ENCODE data around the gene IL1RL2. TPM values are rescaled to one million over a fixed set of nuclear protein-coding genes. Genes with fewer than 3 reads are reported as not detected.

IL1RL2 gene
- total and polyA plus RNA-seq, 2 of the 4 experiments (the other 2 are of a cell fraction), result 0.09 to 0.36 TPM

DNA sequence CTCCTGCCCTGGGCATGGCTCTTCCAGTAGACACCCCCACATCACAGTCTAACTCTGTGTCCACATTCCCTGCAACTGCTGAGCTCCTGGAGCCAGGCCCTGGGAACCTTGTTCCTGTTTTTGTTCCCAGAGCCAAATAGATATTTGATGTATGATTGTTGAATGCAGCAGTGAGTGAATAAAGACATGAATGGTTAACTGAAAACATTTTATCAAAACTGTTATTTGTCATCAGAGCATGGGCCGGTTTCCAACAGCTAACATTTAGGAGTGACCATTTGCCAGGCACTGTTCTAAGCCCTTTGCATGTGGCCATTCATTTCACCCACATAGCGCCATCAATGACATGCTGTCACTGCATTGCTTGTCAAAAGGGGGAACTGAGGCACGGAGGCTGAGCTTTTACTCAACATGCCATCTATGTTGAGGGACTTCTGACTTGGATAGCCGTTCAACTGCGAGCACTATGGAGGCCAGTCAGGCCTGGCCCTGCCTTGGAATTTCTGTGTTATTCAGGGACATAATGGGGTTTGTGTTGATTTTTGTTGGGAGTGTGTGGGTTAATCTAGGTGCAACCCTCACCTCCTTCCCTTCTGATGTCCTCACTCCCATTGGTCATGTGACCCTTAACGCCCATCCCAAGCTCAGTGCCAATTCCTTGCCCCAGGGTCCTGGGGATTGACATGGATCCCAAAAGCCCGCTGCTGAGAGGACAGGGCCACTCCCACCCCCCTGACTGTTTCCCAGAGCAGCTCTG lies 31.7 kb upstream of the IL1RL2 start:
- peak overlapping the region; percentile 21 to 44; a peak in 3 of 4 replicates for H4K8ac ChIP-seq (ENCODE audit: low read depth in 2 of 2, low read length in 2 of 2)
- peak overlapping the region; percentile 28 for H2BK5ac ChIP-seq (ENCODE audit: low read depth, low read length, poor library complexity, severe bottlenecking)
- H4K20me1 ChIP-seq (ENCODE audit: insufficient read depth, low read length), result no peaks in the 10 kb centered on the region
- POLR2A ChIA-PET (ENCODE audit: unreplicated experiment), result no interaction called here
- H2AFZ ChIP-seq (replicated peaks; ENCODE audit: low read length, poor library complexity), result no peak overlapping the region
- peaks cover 16% of the 10 kb centered on the region for H3K4me1 ChIP-seq (ENCODE audit: control insufficient read depth, insufficient read depth, low read length)
- H3K18ac ChIP-seq (ENCODE audit: low read depth, low read length), result peak overlapping the region; percentile 58; the same call in 1 of the 2 replicates
- intact Hi-C loops (cut with micrococcal nuclease), result no loop called here
- H3K9me3 ChIP-seq (ENCODE audit: control insufficient read depth, insufficient read depth, low read length), result no peaks in the 10 kb centered on the region
- peak overlapping the region; percentile 95 for H2AK5ac ChIP-seq (ENCODE audit: low read depth, low read length)
- no peak overlapping the region; the same call in 1 of the 2 replicates for H3K4me2 ChIP-seq (ENCODE audit: low read depth, low read length)
- peaks cover 59% of the 10 kb centered on the region for H3K36me3 ChIP-seq (ENCODE audit: control insufficient read depth, insufficient read depth, low read length)
- no TSS peak for BruUV-seq (replicated peaks)
- no peak for ATAC-seq (ENCODE audit: low read depth)
- H2BK20ac ChIP-seq (ENCODE audit: low read depth, low read length), result peak overlapping the region; percentile 87; the same call in 1 of the 2 replicates
- peak overlapping the region; percentile 82; the same call in 1 of the 2 replicates for H3K4ac ChIP-seq (ENCODE audit: low read depth, low read length)
- H2BK15ac ChIP-seq (ENCODE audit: low read depth, low read length), result peak overlapping the region; percentile 55; the same call in 2 of the 3 replicates
- DNase-seq, result no peak
- no peak overlapping the region for H3K56ac ChIP-seq (ENCODE audit: extremely low read depth, insufficient read depth, low read length)
- no peak overlapping the region for H2AK9ac ChIP-seq (replicated peaks; ENCODE audit: low read depth, low read length, poor library complexity)
- no peak overlapping the region for H3K4me3 ChIP-seq (ENCODE audit: insufficient read depth, low read depth, low read length)
- peak overlapping the region; percentile 44; the same call in 1 of the 2 replicates for H3K9ac ChIP-seq (ENCODE audit: low read depth, low read length)
- in situ Hi-C loops (cut with MboI; ENCODE audit: low sequenced_read_pairs), result no loop called here
- peak overlapping the region; percentile 92 for H3K27ac ChIP-seq (ENCODE audit: insufficient read depth, low read length)
- peak overlapping the region; percentile 90; the same call in 1 of the 2 replicates for H2BK120ac ChIP-seq (ENCODE audit: low read depth, low read length)
- dilution Hi-C loops (cut with HindIII; ENCODE audit: low sequenced_read_pairs, unreplicated experiment), result loop anchor here (25.0 kb wide), 1 partner anchor 143 kb away; no protein-coding TSS in a partner anchor
- TF ChIP-seq RCOR1 (IDR thresholded peaks at IDR 0.05; ENCODE audit: insufficient replicate concordance, low read length) (no peak), FOS (IDR thresholded peaks at IDR 0.05; ENCODE audit: low read depth, low read length) (no peak), MAZ (IDR thresholded peaks at IDR 0.05; ENCODE audit: borderline replicate concordance, low read depth, low read length) (no peak), RAD21 (IDR thresholded peaks at IDR 0.05; ENCODE audit: low read length) (no peak), CEBPB (IDR thresholded peaks at IDR 0.05; ENCODE audit: low read depth, low read length) (no peak)
- H3K14ac ChIP-seq (replicated peaks; ENCODE audit: low read depth, low read length), result 0 out of 2 replicates have a peak overlapping the region, but pooled peaks have one; percentile 89
- H3K27me3 ChIP-seq (ENCODE audit: control insufficient read depth, insufficient read depth, low read length), result no peaks in the 10 kb centered on the region
- CTCF ChIA-PET, result interaction anchor here (1.1 to 2.4 kb wide), 3 partner anchors 12 to 135 kb away, joined by 3 to 9 read pairs (median 6); no protein-coding TSS in a partner anchor
- H4K91ac ChIP-seq (ENCODE audit: insufficient read depth, low read depth, low read length), result peak overlapping the region; percentile 24; the same call in 1 of the 2 replicates
- H3K9me1 ChIP-seq (ENCODE audit: insufficient read depth, low read length), result 0 out of 2 replicates have a peak, but pooled peaks cover 4% of the 10 kb centered on the region
- H4K5ac ChIP-seq (ENCODE audit: low read depth, low read length), result peak overlapping the region; percentile 42; the same call in 1 of the 2 replicates
- peaks cover 9 to 28% of the 10 kb centered on the region in 2 experiments for H3K79me1 ChIP-seq (ENCODE audit: low read depth in 1 of 2, low read length in 2 of 2)
- WGBS, 2 experiments (ENCODE audit: extremely low coverage in 2 of 2, insufficient read length in 1 of 2), result no CpG with 5 or more reads among the region's 7 CpGs
- no peak overlapping the region for H3K23ac ChIP-seq (ENCODE audit: low read depth, low read length)

Measured in IMR-90 (cell line).